Measurements from ENCODE around the gene FAM174C.

- TF ChIP-seq, protein P1, sequence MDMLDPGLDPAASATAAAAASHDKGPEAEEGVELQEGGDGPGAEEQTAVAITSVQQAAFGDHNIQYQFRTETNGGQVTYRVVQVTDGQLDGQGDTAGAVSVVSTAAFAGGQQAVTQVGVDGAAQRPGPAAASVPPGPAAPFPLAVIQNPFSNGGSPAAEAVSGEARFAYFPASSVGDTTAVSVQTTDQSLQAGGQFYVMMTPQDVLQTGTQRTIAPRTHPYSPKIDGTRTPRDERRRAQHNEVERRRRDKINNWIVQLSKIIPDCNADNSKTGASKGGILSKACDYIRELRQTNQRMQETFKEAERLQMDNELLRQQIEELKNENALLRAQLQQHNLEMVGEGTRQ (IDR thresholded peaks at IDR 0.05; ENCODE audit: borderline replicate concordance, low read depth, low read length) = no peak
- no peak for TF ChIP-seq BCL11A (IDR thresholded peaks at IDR 0.05; ENCODE audit: low read depth, low read length)
These were observed 47.1 kb downstream of the FAM174C start for GRCh38 chr19:1322198-1322981.

Measured in GM12878 (cell line).